K562 (cell line): ENCODE data around the gene HACE1.

Source experiments
- ESRRA ChIP-seq: fragments of 450-650 bp; IDR thresholded peaks from 2 replicates; pipeline ENCODE4 v1.6.1; 2014; ENCODE audit warnings: low read depth, mild to moderate bottlenecking, moderate library complexity, borderline replicate concordance
- HNRNPK ChIP-seq: fragments of 200-400 bp; formaldehyde crosslinking; IDR thresholded peaks from one replicate; pipeline ENCODE4 v1.6.1; 2018; ENCODE audit warnings: mild to moderate bottlenecking, low read depth, low read length; ENCODE audit not compliant: poor library complexity, severe bottlenecking
- MTA1 ChIP-seq: fragments of 450-650 bp; IDR thresholded peaks from 2 replicates; pipeline ENCODE4 v1.6.1; 2017; ENCODE audit warnings: borderline replicate concordance
- TGIF2 ChIP-seq: sonication (generic); formaldehyde crosslinking; IDR thresholded peaks from 2 replicates; pipeline ENCODE4 v1.8.1; 2022; ENCODE audit warnings: mild to moderate bottlenecking, missing genetic modification reagents, moderate library complexity
- ZKSCAN1 ChIP-seq: fragments of 150-350 bp; IDR thresholded peaks from 2 replicates; pipeline ENCODE4 v1.6.1; 2016; ENCODE audit warnings: low read depth, low read length
- ZNF830 ChIP-seq: fragments of 250-450 bp; sonication (Bioruptor Pico); IDR thresholded peaks from 2 replicates; pipeline ENCODE4 v1.5.0; 2021; ENCODE audit warnings: mild to moderate bottlenecking
- TF ChIP-seq, protein P1 (sequence below): sonication (generic); formaldehyde crosslinking; IDR thresholded peaks from 2 replicates; pipeline ENCODE4 v1.8.1; 2023; ENCODE audit warnings: missing genetic modification reagents, mild to moderate bottlenecking, borderline replicate concordance
- TF ChIP-seq, protein P2 (sequence below), 3 experiments: IDR thresholded peaks in 2 of 3; conservative IDR thresholded peaks in 1 of 3; 2 replicates each; pipeline ENCODE4 v1.5.1; 2011 to 2012; ENCODE audit warnings: low read length in 3 of 3, mild to moderate bottlenecking in 3 of 3, control low read depth in 2 of 3, improper control_type of control experiment in 1 of 3, inconsistent platforms in 1 of 3, low read depth in 1 of 3, mixed read lengths in 1 of 3, moderate library complexity in 1 of 3; ENCODE audit not compliant: insufficient read depth in 2 of 3

DNA sequence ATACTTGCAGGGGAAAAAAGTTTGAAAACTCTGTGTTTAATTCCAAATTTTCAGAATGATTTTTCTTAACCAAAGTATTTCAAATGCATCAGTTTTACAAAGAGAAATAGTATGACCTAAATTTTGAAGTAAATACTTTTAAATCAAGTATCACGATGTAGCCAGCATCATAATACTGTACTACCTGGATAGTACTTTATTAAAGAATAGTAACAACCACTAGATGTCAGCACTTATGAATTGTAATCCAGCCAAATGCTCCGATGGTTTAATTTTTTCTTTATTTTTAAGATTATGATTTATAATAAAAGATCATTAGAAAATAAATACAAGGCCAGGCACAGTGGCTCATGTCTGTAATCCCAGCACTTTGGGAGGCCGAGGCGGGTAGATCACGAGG lies 37.2 kb upstream of the HACE1 start:
- TF ChIP-seq, protein P1, sequence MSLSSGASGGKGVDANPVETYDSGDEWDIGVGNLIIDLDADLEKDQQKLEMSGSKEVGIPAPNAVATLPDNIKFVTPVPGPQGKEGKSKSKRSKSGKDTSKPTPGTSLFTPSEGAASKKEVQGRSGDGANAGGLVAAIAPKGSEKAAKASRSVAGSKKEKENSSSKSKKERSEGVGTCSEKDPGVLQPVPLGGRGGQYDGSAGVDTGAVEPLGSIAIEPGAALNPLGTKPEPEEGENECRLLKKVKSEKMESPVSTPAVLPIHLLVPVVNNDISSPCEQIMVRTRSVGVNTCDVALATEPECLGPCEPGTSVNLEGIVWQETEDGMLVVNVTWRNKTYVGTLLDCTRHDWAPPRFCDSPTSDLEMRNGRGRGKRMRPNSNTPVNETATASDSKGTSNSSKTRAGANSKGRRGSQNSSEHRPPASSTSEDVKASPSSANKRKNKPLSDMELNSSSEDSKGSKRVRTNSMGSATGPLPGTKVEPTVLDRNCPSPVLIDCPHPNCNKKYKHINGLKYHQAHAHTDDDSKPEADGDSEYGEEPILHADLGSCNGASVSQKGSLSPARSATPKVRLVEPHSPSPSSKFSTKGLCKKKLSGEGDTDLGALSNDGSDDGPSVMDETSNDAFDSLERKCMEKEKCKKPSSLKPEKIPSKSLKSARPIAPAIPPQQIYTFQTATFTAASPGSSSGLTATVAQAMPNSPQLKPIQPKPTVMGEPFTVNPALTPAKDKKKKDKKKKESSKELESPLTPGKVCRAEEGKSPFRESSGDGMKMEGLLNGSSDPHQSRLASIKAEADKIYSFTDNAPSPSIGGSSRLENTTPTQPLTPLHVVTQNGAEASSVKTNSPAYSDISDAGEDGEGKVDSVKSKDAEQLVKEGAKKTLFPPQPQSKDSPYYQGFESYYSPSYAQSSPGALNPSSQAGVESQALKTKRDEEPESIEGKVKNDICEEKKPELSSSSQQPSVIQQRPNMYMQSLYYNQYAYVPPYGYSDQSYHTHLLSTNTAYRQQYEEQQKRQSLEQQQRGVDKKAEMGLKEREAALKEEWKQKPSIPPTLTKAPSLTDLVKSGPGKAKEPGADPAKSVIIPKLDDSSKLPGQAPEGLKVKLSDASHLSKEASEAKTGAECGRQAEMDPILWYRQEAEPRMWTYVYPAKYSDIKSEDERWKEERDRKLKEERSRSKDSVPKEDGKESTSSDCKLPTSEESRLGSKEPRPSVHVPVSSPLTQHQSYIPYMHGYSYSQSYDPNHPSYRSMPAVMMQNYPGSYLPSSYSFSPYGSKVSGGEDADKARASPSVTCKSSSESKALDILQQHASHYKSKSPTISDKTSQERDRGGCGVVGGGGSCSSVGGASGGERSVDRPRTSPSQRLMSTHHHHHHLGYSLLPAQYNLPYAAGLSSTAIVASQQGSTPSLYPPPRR (CRISPR knock-in tag): no peak
- TF ChIP-seq ZNF830 (CRISPR knock-in tag): no peak
- TF ChIP-seq ESRRA: no peak
- no peak for TF ChIP-seq MTA1
- TF ChIP-seq TGIF2 (CRISPR knock-in tag): no peak
- no peak for TF ChIP-seq ZKSCAN1
- TF ChIP-seq, protein P2, sequence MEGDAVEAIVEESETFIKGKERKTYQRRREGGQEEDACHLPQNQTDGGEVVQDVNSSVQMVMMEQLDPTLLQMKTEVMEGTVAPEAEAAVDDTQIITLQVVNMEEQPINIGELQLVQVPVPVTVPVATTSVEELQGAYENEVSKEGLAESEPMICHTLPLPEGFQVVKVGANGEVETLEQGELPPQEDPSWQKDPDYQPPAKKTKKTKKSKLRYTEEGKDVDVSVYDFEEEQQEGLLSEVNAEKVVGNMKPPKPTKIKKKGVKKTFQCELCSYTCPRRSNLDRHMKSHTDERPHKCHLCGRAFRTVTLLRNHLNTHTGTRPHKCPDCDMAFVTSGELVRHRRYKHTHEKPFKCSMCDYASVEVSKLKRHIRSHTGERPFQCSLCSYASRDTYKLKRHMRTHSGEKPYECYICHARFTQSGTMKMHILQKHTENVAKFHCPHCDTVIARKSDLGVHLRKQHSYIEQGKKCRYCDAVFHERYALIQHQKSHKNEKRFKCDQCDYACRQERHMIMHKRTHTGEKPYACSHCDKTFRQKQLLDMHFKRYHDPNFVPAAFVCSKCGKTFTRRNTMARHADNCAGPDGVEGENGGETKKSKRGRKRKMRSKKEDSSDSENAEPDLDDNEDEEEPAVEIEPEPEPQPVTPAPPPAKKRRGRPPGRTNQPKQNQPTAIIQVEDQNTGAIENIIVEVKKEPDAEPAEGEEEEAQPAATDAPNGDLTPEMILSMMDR (IDR thresholded peaks at IDR 0.05 in 2 of 3, conservative IDR thresholded peaks at IDR 0.05 in 1 of 3; ENCODE audit: insufficient read depth in 2 of 3, low read depth in 1 of 3, low read length in 3 of 3): peak in 1 of 3 experiments; percentile 43; a peak in 2 of 6 replicates
- TF ChIP-seq HNRNPK: no peak
